ENCODE data around the gene IL15RA.
"Not testable (repeated sequence)": the region's sequence is repeated elsewhere in the genome, so short reads cannot be mapped to it uniquely, and the experiment has no call there.

The IL15RA gene

DNA sequence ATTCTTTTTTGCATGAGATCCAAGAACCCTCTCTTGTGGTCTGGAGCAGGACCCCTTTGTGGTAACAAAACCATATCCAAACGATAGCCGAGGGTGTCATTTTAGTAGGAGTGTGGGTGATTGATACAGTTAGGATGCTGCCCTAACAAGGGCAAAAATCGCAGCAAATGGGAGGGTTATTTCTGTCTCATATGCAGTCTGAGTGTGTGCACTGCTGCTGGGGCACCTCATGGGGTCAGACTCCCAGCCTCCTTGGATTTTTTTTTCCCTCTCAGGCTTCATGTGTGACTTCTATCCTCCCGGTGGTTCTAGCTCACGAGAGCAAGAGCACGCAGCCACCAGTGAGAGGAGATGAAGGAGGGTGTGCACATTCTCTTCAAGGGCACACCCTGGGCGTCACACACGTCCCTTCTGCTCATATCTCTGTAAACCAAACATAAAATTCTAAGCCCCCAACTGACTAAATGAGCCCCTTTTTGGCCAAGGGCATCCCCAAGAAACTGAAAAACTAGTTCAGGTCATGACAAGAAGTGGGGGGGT is 28.6 kb upstream of the IL15RA start:
- Histone ChIP-seq H3K4me3 (ENCODE audit: insufficient read depth, low read length, poor library complexity, severe bottlenecking) (no peak overlapping the region), H3K9ac (ENCODE audit: low read length) (no peak overlapping the region), H3F3A (ENCODE audit: insufficient read depth) (no peaks in the 10 kb centered on the region), H3K27me3 (ENCODE audit: low read length) (no peaks in the 10 kb centered on the region), H4K20me1 (ENCODE audit: low read depth, low read length) (no peaks in the 10 kb centered on the region), H3K36me3 (ENCODE audit: low read length) (no peaks in the 10 kb centered on the region), H2AFZ (ENCODE audit: low read depth, low read length, severe bottlenecking) (no peak overlapping the region), H3K79me2 (ENCODE audit: insufficient read depth, low read length) (no peaks in the 10 kb centered on the region), H3K27ac (ENCODE audit: low read depth, low read length) (no peak overlapping the region), H3K9me3 (ENCODE audit: insufficient read depth, low read length) (no peaks in the 10 kb centered on the region), H3K4me2 (ENCODE audit: low read depth, low read length, poor library complexity, severe bottlenecking) (no peak overlapping the region), H3K9me2 (replicated peaks; ENCODE audit: insufficient read depth, low read length) (no peaks in the 10 kb centered on the region)
- no peak for TF ChIP-seq EZH2phosphoT487 (conservative IDR thresholded peaks at IDR 0.05; ENCODE audit: low read length)
- TF ChIP-seq, protein P1, sequence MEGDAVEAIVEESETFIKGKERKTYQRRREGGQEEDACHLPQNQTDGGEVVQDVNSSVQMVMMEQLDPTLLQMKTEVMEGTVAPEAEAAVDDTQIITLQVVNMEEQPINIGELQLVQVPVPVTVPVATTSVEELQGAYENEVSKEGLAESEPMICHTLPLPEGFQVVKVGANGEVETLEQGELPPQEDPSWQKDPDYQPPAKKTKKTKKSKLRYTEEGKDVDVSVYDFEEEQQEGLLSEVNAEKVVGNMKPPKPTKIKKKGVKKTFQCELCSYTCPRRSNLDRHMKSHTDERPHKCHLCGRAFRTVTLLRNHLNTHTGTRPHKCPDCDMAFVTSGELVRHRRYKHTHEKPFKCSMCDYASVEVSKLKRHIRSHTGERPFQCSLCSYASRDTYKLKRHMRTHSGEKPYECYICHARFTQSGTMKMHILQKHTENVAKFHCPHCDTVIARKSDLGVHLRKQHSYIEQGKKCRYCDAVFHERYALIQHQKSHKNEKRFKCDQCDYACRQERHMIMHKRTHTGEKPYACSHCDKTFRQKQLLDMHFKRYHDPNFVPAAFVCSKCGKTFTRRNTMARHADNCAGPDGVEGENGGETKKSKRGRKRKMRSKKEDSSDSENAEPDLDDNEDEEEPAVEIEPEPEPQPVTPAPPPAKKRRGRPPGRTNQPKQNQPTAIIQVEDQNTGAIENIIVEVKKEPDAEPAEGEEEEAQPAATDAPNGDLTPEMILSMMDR (IDR thresholded peaks at IDR 0.05; ENCODE audit: insufficient read depth, low read length, poor library complexity, severe bottlenecking): no peak

DNA sequence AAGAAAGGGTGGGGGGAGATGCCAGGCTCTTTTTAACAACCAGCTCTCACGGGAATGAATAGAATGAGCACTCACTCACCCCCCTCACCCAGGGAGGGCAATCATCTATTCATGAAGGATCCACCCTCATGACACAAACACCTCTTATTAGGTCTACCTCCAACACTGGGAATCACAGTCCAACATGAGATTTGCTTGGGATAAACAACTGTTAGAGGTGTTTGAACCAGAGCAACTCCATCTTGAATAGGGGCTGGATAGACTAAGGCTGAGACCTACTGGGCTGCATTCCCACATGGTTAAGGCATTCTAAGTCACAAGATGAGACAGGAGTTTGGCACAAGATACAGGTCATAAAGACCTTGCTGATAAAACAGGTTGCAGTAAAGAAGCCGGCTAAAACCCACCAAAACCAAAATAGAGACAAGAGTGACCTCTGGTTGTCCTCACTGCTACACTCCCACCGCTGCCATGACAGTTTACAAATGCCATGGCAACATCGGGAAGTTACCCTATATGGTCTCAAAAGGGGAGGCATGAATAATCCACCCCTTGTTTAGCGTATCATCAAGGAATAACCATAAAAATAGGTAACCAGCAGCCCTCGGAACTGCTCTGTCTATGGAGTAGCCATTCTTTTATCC is 27.9 kb upstream of the IL15RA start:
- H3K9ac ChIP-seq (ENCODE audit: low read length); H3K79me2 ChIP-seq (ENCODE audit: insufficient read depth, low read length); H3K36me3 ChIP-seq (ENCODE audit: low read length); H3K9me2 ChIP-seq (replicated peaks; ENCODE audit: insufficient read depth, low read length); H3K27ac ChIP-seq (ENCODE audit: low read depth, low read length); H4K20me1 ChIP-seq (ENCODE audit: low read depth, low read length); H3K9me3 ChIP-seq (ENCODE audit: insufficient read depth, low read length); H3F3A ChIP-seq (ENCODE audit: insufficient read depth); H3K27me3 ChIP-seq (ENCODE audit: low read length); H3K4me3 ChIP-seq (ENCODE audit: insufficient read depth, low read length, poor library complexity, severe bottlenecking); H2AFZ ChIP-seq (ENCODE audit: low read depth, low read length, severe bottlenecking); H3K4me2 ChIP-seq (ENCODE audit: low read depth, low read length, poor library complexity, severe bottlenecking): not testable (repeated sequence)

DNA sequence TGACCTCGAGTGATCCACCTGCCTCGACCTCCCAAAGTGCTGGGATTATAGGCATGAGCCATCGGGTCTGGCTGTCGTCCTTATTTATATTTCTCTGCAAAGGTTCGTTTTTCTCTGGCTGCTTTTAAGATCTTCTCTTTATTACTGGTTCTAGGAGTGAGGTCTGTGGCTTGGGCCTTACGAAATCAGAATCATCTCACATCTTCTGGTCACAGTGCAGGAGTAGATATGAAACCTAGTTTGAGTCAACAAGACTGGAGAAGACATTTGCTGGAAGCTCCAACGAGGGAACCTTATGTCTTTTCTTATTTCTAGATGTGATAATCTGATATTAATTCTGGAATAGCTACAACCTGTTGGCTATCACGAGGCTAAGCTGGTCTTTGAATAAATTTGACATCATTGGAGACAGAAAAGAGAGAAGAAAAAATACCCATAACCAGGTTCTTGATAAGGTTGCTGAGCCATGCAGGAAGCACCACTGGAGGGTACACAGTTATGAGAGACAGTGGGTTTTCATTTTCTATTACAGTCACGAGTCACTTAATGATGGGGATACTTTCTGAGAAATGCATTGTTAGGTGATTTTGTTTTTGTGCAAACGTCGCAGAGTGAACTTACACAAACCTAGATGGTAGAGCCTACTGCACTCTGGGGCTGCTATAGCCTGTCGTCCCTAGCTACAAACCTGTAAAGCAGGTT is 25.6 kb upstream of the IL15RA start:
- Histone ChIP-seq H3K27me3 (ENCODE audit: low read length) (no peaks in the 10 kb centered on the region), H3K4me3 (ENCODE audit: insufficient read depth, low read length, poor library complexity, severe bottlenecking) (no peak overlapping the region), H3K9me2 (replicated peaks; ENCODE audit: insufficient read depth, low read length) (no peaks in the 10 kb centered on the region), H3K9ac (ENCODE audit: low read length) (no peak overlapping the region), H3K9me3 (ENCODE audit: insufficient read depth, low read length) (no peaks in the 10 kb centered on the region), H3K36me3 (ENCODE audit: low read length) (no peaks in the 10 kb centered on the region), H2AFZ (ENCODE audit: low read depth, low read length, severe bottlenecking) (no peak overlapping the region), H3K79me2 (ENCODE audit: insufficient read depth, low read length) (no peaks in the 10 kb centered on the region), H3K4me2 (ENCODE audit: low read depth, low read length, poor library complexity, severe bottlenecking) (no peak overlapping the region), H4K20me1 (ENCODE audit: low read depth, low read length) (no peaks in the 10 kb centered on the region), H3F3A (ENCODE audit: insufficient read depth) (no peaks in the 10 kb centered on the region), H3K27ac (ENCODE audit: low read depth, low read length) (no peak overlapping the region)
- TF ChIP-seq, protein P1 (IDR thresholded peaks at IDR 0.05; ENCODE audit: insufficient read depth, low read length, poor library complexity, severe bottlenecking): no peak
- TF ChIP-seq EZH2phosphoT487 (conservative IDR thresholded peaks at IDR 0.05; ENCODE audit: low read length): no peak
